Dermis blood vessel endothelial cell (primary cell): ENCODE measurements around the gene ZDHHC8. TPM values are rescaled to one million over a fixed set of nuclear protein-coding genes. Genes with fewer than 3 reads are reported as not detected.

Experiments
- total RNA-seq: library from RNA; depleted of rRNA; stranded (reverse); fragments of >200 nt; gene quantifications from 2 replicates; pipeline ENCODE4 v1.2.3, GENCODE V29; 2014

Gene ZDHHC8
- total RNA-seq, 1 donor from 2014 or later: 9.0 TPM

Other genes starting within 250 kb of the ZDHHC8 start
- 551 and 616 TPM in 2 replicates for gene COMT, start 190.0 kb upstream of the ZDHHC8 start, total RNA-seq
- gene TXNRD2, start 190.0 kb upstream of the ZDHHC8 start, total RNA-seq: 81.9 and 129 TPM in 2 replicates
- 123 and 288 TPM in 2 replicates for gene ARVCF, start 115.0 kb upstream of the ZDHHC8 start, total RNA-seq
- gene TANGO2, start 110.7 kb upstream of the ZDHHC8 start, total RNA-seq: 86.0 and 93.6 TPM in 2 replicates
- 30.2 and 30.3 TPM in 2 replicates for gene DGCR8, start 51.6 kb upstream of the ZDHHC8 start, total RNA-seq
- gene RANBP1, start 15.7 kb upstream of the ZDHHC8 start, total RNA-seq: 239 and 338 TPM in 2 replicates
- gene TRMT2A, start 14.6 kb upstream of the ZDHHC8 start, total RNA-seq: 39.9 and 48.8 TPM in 2 replicates
- gene CCDC188, start 19.3 kb downstream of the ZDHHC8 start, total RNA-seq: 9.4 and 11.1 TPM in 2 replicates
- gene RTN4R, start 136.5 kb downstream of the ZDHHC8 start, total RNA-seq: 0.68 and 2.7 TPM in 2 replicates
- 40.8 and 62.5 TPM in 2 replicates for gene DGCR6L, start 188.3 kb downstream of the ZDHHC8 start, total RNA-seq